Measurements from ENCODE around the gene PRRC1.

Gene PRRC1

GRCh38 chr5:127581450-127581849 lies 64.0 kb downstream of the PRRC1 start:
- no peak for DNase-seq

DNA sequence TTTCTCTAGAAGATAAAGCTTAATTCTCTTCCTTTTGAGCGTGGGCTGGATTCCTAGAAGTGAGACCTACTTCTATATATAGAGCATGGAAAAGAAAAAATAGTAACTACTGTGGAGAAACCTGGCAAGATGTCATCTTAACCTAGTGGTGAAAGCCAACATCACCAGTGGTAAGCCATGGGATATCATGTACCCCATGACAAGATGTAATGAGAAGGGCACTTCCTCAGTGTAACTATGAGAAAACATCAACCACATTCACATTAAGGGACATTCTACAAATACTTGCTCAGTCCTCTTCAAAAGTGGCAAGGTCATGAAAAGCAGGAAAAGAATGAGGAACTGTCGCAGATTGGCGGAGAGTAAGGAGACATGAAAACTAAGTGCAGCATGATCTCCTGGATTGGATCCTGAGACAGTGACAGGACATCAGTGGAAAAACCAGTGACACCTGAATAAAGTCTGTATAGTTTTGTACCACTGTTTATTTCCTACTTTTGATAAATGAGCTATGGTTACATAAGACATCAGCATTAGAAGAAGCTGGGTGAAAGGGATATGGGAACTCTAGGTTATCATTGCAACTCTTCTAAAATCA lies 65.4 kb downstream of the PRRC1 start:
- DNase-seq = peak; percentile 10 to 67 (median 41)

DNA sequence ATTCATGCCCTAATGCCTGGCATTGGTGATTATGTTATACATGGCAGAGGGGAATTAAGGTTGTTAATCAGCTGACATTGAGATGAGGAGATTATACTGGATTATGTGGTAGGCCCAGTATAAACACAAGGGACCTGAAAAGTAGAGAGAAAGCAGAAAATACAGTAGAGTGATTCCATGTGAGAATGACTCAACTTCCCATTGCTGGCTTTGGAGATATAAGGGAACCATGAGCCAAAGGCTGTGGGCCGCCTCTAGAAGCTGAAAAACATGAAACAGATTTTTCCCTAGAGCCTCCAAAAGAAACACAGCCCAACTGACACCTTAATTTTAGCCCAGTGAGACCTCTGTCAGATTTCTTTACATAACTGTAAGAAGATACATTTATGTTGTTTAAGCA lies 66.4 kb downstream of the PRRC1 start:
- peak; percentile 11 to 62 (median 38) for DNase-seq

DNA sequence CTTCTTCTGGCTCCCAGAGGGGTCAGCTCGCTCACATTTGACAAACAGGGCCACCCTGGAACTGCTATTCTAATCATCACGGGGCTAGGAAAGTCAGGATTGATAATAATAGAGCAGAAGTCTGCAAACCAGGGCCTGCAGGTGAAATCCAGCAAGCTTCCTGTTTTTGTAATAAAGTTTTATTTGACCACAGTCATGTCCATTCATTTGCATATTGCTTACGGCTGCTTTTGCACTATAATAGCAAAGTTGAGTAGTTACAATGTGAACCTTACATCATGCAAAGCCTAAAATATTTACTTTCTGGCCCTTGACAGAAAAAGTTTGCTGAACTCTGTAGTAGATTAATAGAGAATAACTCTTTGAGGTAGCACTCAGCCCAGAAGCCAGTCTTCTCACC lies 68.2 kb downstream of the PRRC1 start:
- no peak for DNase-seq

DNA sequence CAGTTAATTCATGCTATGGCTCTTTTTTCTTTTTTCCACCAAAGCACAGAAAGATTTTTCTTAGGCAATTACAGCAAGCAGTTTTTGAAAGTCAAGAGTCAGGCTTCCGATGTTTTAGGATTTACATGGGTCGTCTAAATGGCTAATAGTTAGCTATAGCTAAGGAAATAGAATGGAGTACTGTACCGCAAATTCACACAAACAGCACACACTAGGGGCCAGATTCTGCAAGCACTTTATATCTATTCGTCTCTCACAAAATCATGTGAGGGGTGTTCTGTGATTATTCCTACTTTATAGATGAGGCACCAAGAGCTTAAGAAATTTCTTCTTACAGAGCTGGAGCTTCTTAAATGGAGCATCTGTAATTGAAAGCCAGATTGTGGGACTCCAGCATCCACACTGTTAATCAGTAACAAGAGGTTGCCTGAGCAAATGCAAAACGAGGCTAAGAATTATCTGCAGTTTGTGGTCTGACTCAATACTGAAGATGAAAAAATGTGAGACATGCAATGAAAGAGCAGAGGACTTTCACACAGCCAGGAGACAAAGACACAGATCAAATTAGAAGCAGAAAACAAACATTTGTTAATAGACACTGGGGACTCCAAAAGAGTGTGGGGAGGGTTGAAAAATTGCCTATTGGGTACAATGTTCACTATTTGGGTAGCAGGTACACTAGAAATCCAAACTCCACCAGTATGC lies 68.8 kb downstream of the PRRC1 start:
- DNase-seq = no peak

GRCh38 chr5:127586811-127587210 lies 69.4 kb downstream of the PRRC1 start:
- no peak for DNase-seq

GRCh38 chr5:127587246-127587917 lies 69.9 kb downstream of the PRRC1 start:
- DNase-seq = no peak

GRCh38 chr5:127588368-127588767 lies 70.9 kb downstream of the PRRC1 start:
- DNase-seq = no peak

DNA sequence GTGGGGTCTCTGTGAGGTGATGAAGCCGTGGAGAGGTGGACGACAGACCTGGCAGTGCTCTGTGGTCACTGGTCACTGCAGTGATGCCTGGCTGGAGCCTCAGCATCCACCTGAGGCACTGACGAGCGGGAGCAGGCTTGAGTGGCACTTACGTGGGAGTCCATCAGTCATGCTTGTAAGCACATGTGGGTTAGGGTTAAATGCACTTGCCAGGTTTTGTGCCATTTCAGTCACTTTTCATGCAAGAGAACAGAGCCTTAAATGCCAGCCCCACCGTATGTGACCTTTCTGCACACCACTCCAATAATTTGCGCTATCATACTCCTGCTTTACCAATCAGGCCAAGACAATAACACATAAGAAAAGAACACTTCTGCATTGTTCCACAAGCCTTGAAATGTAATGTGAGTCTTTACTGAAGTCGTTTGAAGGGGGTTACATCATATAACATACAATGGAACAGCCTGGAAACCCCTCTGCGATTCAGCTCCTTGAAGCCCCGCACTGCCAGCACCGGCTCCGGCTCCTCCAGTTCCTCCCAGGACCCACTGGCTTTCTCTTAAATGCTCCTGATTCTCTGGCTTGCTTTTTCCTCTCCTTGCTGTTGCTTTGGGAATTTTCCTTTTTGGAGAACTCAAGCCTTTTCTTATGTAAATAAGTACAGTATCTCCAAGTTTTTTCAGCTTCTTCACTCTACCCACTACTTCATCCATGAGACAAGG lies 72.0 kb downstream of the PRRC1 start:
- no peak for DNase-seq

DNA sequence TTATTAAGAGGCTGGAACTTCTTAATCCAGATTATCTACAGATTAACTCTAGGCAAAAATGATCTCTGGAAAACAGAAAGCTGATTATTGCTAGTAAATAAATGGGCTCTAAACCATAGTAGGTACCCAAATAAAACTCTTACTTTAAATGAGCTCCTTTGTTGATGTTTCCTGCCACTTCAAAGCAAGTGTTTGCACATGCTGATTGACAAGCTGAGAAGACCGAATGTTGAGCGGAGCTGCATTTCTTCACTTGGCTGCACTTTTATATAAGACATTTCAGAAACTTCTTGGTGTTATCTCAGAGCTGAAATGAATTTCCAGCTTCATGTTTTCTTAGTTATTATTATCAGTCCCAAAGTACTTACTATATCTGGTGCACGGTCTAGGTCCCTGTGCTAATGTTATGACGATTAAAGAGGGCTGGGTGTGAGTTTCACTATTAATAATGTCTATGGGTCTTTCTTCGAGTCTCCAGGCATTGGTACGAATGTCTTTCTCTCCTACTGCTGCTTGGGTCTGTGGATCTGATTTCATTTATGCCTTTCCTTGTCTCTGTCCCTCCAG lies 72.8 kb downstream of the PRRC1 start:
- DNase-seq = no peak

DNA sequence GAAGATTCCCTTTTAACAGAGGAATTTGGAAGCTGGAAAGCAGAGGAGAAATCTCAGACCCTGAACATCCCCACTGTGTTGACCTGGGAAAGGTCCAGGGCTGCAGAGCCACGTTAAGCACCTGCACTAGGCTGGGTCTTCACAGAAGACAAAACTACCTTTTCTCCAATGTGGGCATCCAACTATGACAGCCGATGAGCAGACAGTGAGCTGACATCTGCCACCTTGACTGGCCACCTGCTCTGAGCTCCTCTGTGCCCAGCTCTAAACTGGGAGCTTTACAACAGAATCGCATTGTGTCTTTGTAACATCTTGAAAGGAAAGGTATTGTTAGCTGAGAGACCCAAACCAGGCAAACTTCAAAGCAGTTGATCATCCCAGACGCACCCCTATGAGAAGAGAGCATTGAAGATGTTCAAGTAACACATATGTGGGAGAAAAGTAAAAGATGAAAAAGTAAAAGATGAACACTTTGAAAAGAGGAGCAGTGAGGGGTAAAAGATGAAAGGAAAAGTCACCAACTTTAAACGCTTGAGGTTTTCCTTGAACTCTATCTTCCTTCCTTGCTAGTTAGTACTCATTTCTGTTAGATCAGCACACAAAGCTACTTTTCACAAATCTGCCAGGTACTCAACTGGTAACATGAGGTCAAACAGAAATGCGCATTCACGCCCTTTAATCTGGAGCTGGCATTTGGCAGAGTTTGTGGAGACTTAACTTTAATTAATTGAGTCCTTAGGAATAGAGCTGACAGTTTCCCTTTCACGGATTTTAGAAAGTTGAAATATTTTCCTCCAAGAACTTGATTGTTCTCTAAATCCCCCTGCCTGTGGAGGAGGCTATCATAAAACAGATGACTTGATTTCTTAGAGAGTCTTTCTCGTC lies 78.3 kb downstream of the PRRC1 start:
- DNase-seq = no peak

DNA sequence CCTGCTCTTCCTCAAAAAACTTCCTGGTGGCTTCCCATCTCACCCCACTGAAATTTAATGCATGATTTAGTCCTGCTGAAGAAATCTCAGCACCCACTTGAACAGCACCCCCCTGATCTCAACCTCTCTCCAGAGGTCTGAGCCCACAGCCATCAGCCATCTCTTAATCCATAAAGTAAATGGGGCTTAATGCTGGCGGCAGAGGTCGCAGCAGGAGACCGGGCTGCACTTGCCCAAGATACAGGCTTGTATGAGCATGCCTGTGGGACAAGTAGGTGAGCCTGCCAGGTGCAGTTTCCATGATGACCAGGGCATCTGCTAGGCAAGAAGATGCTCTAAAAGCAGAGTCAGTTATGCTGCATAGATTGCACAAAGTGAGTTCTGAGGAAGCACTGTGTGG lies 79.1 kb downstream of the PRRC1 start:
- DNase-seq = no peak

- no peak for DNase-seq
Observed at GRCh38 chr5:127599320-127599719, 81.9 kb downstream of the PRRC1 start.

GRCh38 chr5:127599847-127600246 lies 82.4 kb downstream of the PRRC1 start:
- DNase-seq = no peak

GRCh38 chr5:127601111-127601510 lies 83.7 kb downstream of the PRRC1 start:
- no peak for DNase-seq

GRCh38 chr5:127601601-127602000 lies 84.2 kb downstream of the PRRC1 start:
- no peak for DNase-seq

DNA sequence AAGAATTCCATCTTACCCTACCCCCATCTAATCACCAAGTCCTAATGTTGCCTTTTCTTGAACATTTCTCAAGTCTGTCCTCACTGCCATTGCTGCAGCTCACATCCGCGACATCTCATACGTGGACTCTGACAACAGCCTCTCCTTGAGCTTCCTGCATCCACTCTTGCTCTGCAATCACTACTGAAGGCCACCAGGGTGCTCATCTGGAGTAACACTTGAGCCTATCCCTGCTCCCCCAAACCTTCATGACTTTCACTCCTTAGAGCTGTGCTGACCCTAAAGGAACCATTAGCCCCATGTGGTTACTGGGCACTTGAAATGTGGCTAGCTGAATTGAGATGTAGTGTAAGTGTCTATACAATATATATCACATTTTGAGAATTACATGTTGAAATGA lies 85.0 kb downstream of the PRRC1 start:
- no peak for DNase-seq

DNA sequence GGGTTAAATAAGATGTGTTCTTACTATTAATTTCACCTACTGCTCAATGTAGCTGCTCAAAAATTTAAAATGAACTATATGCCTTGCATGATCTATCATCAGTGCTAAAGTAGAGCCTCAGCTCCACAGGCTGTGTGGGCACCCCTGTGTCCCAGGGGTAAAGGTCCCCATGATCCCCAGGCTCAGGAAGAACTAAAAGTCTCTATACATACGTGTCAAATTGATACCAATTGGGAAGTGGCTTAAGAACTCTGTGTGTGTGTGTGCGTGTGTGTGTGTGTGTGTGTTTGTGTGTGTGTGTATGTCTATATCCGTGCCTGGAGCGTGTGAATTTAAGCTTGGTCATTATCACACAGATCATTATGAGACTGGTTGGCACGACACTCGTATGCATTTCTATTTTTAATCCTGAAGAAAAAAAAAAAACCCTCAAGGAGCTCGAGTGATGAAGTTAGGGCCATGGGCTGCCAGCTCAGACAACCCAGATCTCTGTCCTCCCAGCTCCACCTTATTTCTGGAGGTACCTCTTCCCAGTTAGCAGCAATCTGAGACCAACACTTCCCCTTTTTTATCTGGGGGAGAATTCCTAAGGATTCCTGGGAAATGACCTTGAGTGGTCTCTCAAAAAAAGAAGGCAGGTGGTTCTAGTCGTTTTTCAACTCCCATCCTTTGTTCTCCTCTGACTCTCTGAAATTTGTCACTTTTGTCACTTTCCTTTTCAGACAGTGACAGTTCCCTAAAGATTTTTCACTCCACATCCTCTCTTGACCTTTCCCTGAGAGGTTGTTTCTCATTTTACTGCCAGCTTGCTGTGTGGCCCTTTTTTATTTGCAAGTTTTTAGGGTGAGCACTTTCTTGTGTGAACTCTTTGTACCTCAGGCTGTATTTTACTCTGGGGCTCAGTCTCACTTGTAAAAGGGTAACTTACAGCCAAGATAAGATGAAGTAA lies 85.7 kb downstream of the PRRC1 start:
- no peak for DNase-seq
